ENCODE measurements around the gene FBXO31. TPM values are rescaled to one million over a fixed set of nuclear protein-coding genes. Genes with fewer than 3 reads are reported as not detected.

Gene FBXO31
- total and polyA plus RNA-seq, 2 of the 8 experiments (the other 6 are each of a cell fraction or from before 2014, with no cell fraction given), result 8.3 to 21.6 TPM

- no peak for TF ChIP-seq CHD7 (IDR thresholded peaks at IDR 0.05; ENCODE audit: insufficient replicate concordance, low read length)
- no peak for TF ChIP-seq SP2 (IDR thresholded peaks at IDR 0.05; ENCODE audit: low read length)
- no peak for TF ChIP-seq PHF8 (conservative IDR thresholded peaks at IDR 0.05; ENCODE audit: low read depth, low read length)
- no peak for TF ChIP-seq CBX8 (IDR thresholded peaks at IDR 0.05; ENCODE audit: borderline replicate concordance, low read depth, low read length)
- no peak for TF ChIP-seq YY1 (IDR thresholded peaks at IDR 0.05; ENCODE audit: low read depth, low read length)
- TF ChIP-seq MAX (IDR thresholded peaks at IDR 0.05), result no peak
- TF ChIP-seq ATF2 (IDR thresholded peaks at IDR 0.05; ENCODE audit: low read length), result no peak
- no peak for TF ChIP-seq SIRT6 (IDR thresholded peaks at IDR 0.05; ENCODE audit: low read length)
- TF ChIP-seq E2F6 (IDR thresholded peaks at IDR 0.05), result no peak
Observed at GRCh38 chr16:87337262-87337771, 46.3 kb downstream of the FBXO31 start (continued).

All from H1 (cell line).